ENCODE results near the gene STARD5.

- TF ChIP-seq, protein P1, sequence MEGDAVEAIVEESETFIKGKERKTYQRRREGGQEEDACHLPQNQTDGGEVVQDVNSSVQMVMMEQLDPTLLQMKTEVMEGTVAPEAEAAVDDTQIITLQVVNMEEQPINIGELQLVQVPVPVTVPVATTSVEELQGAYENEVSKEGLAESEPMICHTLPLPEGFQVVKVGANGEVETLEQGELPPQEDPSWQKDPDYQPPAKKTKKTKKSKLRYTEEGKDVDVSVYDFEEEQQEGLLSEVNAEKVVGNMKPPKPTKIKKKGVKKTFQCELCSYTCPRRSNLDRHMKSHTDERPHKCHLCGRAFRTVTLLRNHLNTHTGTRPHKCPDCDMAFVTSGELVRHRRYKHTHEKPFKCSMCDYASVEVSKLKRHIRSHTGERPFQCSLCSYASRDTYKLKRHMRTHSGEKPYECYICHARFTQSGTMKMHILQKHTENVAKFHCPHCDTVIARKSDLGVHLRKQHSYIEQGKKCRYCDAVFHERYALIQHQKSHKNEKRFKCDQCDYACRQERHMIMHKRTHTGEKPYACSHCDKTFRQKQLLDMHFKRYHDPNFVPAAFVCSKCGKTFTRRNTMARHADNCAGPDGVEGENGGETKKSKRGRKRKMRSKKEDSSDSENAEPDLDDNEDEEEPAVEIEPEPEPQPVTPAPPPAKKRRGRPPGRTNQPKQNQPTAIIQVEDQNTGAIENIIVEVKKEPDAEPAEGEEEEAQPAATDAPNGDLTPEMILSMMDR (IDR thresholded peaks at IDR 0.05; ENCODE audit: insufficient read depth, low read length): no peak
- no peak for TF ChIP-seq REST (IDR thresholded peaks at IDR 0.05; ENCODE audit: insufficient replicate concordance, low read depth)
- no peak for TF ChIP-seq GABPA (IDR thresholded peaks at IDR 0.05; ENCODE audit: low read depth)
- no peak for TF ChIP-seq POLR2AphosphoS5 (IDR thresholded peaks at IDR 0.05; ENCODE audit: low read depth)
Observed at GRCh38 chr15:81347910-81348309, 24.0 kb upstream of the STARD5 start.

All from HL-60 (cell line).